Activated CD8-positive, alpha-beta T cell treated with anti-CD3 and anti-CD28 coated beads for 36 hours (primary cell): ENCODE measurements around the gene ATP2B2. TPM values are rescaled to one million over a fixed set of nuclear protein-coding genes. Genes with fewer than 3 reads are reported as not detected.

Source experiments
- ATAC-seq: fragments of 200-7000 bp; cut with Tn5 transposase; one replicate; pipeline ENCODE4 v1.10.0; 2021; ENCODE audit warnings: mild to moderate bottlenecking, moderate library complexity
- CTCF ChIA-PET: fragments of 350-600 bp; sonication (Branson Sonifier 250); formaldehyde crosslinking; loops from one replicate; lab custom pipeline; 2021; ENCODE audit warnings: antibody characterized with exemption; lab: Charles Lee
- POLR2A ChIA-PET: fragments of 350-600 bp; sonication (Branson Sonifier 250); formaldehyde crosslinking; loops from one replicate; lab custom pipeline; 2021; ENCODE audit warnings: antibody characterized with exemption; lab: Charles Lee
- DNase-seq: peaks from one replicate; pipeline ENCODE4 v3.0.0-alpha.2; 2020
- H3K27ac Mint-ChIP-seq: one replicate; pipeline ENCODE4 v1.8.0; 2021; ENCODE audit warnings: mild to moderate bottlenecking, mixed read lengths
- H3K27me3 Mint-ChIP-seq: one replicate; pipeline ENCODE4 v1.8.0; 2021; ENCODE audit warnings: mixed read lengths
- H3K36me3 Mint-ChIP-seq: one replicate; pipeline ENCODE4 v1.8.0; 2021; ENCODE audit warnings: low read depth, mixed read lengths
- H3K4me1 Mint-ChIP-seq: one replicate; pipeline ENCODE4 v1.8.0; 2021; ENCODE audit warnings: low read depth, mixed read lengths
- H3K4me3 Mint-ChIP-seq: one replicate; pipeline ENCODE4 v1.8.0; 2021; ENCODE audit warnings: mild to moderate bottlenecking, moderate library complexity, mixed read lengths
- H3K9me3 Mint-ChIP-seq: one replicate; pipeline ENCODE4 v1.8.0; 2021; ENCODE audit warnings: mixed read lengths
- CTCF ChIP-seq: fragments of 200-600 bp; IDR thresholded peaks from one replicate; pipeline ENCODE4 v1.8.0; 2022; ENCODE audit warnings: antibody characterized with exemption, mild to moderate bottlenecking
- intact Hi-C: fragments of 100-400 bp; cut with micrococcal nuclease; formaldehyde crosslinking; loops from one replicate; pipeline ENCODE4 v1.10.0; 2022
- total RNA-seq, 2 experiments: library from RNA; stranded (reverse); gene quantifications; one replicate each; pipeline ENCODE4 v1.2.3, GENCODE V29; 2021

ATP2B2 gene
- total RNA-seq, 2 experiments from 2014 or later = not detected

DNA sequence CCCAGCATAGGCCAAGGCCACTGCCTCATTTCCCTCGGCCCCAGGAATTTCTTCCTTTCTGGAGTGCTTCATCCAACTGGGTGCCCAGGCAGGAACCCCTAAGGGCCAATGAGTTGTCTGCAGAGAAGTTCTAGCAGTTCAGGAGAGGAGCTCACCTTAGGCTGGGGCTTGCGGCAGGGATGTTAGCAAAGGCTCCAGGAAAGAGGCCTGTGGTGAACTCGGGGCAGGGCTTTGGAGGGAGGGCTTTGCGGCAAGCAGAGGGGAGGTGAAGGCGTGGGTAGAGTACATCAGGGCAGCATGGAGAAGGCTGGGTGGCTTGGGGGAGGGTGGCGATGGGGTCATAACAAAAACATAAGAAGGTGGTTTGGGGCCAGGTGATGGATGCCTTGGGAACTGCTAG is 213.7 kb downstream of the ATP2B2 start:
- POLR2A ChIA-PET = interaction anchor here (0.9 to 2.5 kb wide), 3 partner anchors 7 to 132 kb away, joined by 3 to 10 read pairs (median 8); partner anchors contain the start of gene SEC13
- H3K9me3 Mint-ChIP-seq = no peaks in the 10 kb centered on the region
- no peak overlapping the region for H3K4me3 Mint-ChIP-seq
- H3K36me3 Mint-ChIP-seq = peaks cover 24% of the 10 kb centered on the region
- H3K4me1 Mint-ChIP-seq = peaks cover 10% of the 10 kb centered on the region
- intact Hi-C loops = no loop called here
- DNase-seq = no peak
- CTCF ChIA-PET = interaction anchor here (1.3 kb wide), 1 partner anchor 28 kb away, joined by 6 read pairs; no protein-coding TSS in a partner anchor
- TF ChIP-seq CTCF = no peak
- no peak for ATAC-seq
- H3K27ac Mint-ChIP-seq = no peak overlapping the region
- H3K27me3 Mint-ChIP-seq = no peaks in the 10 kb centered on the region

- H3K27ac Mint-ChIP-seq = no peak overlapping the region
- peaks cover 13% of the 10 kb centered on the region for H3K4me1 Mint-ChIP-seq
- ATAC-seq = no peak
- H3K27me3 Mint-ChIP-seq = no peaks in the 10 kb centered on the region
- intact Hi-C loops = no loop called here
- no peaks in the 10 kb centered on the region for H3K9me3 Mint-ChIP-seq
- no peak for TF ChIP-seq CTCF
- no peak for DNase-seq
- CTCF ChIA-PET = interaction anchor here (1.3 kb wide), 1 partner anchor 27 kb away, joined by 3 read pairs; no protein-coding TSS in a partner anchor
- H3K4me3 Mint-ChIP-seq = no peak overlapping the region
- POLR2A ChIA-PET = interaction anchor here (0.8 to 1.5 kb wide), 4 partner anchors 8 to 265 kb away, joined by 3 read pairs; no protein-coding TSS in a partner anchor
- peaks cover 24% of the 10 kb centered on the region for H3K36me3 Mint-ChIP-seq
These were observed 214.8 kb downstream of the ATP2B2 start for GRCh38 chr3:10290481-10291176.

- Mint-ChIP-seq H3K27ac (no peak overlapping the region), H3K27me3 (no peaks in the 10 kb centered on the region), H3K36me3 (peaks cover 29% of the 10 kb centered on the region), H3K9me3 (no peaks in the 10 kb centered on the region), H3K4me1 (peaks cover 20% of the 10 kb centered on the region), H3K4me3 (no peak overlapping the region)
- ChIA-PET CTCF (interaction anchor here (1.3 kb wide), 1 partner anchor 26 kb away, joined by 3 read pairs; no protein-coding TSS in a partner anchor), POLR2A (interaction anchor here (0.9 to 1.5 kb wide), 3 partner anchors 9 to 264 kb away, joined by 3 read pairs; no protein-coding TSS in a partner anchor)
- ATAC-seq (no peak), DNase-seq (no peak)
- TF ChIP-seq CTCF = no peak
- intact Hi-C loops = no loop called here
These were observed 215.5 kb downstream of the ATP2B2 start for GRCh38 chr3:10289787-10290355.

- intact Hi-C loops = no loop called here
- DNase-seq = no peak
- no peak overlapping the region for H3K4me3 Mint-ChIP-seq
- no peak for TF ChIP-seq CTCF
- ATAC-seq = no peak
- CTCF ChIA-PET = no interaction called here
- peaks cover 27% of the 10 kb centered on the region for H3K4me1 Mint-ChIP-seq
- H3K27ac Mint-ChIP-seq = no peak overlapping the region
- no peaks in the 10 kb centered on the region for H3K27me3 Mint-ChIP-seq
- H3K9me3 Mint-ChIP-seq = no peaks in the 10 kb centered on the region
- H3K36me3 Mint-ChIP-seq = peaks cover 34% of the 10 kb centered on the region
- POLR2A ChIA-PET = no interaction called here
These were observed 216.3 kb downstream of the ATP2B2 start for GRCh38 chr3:10289077-10289476.

DNA sequence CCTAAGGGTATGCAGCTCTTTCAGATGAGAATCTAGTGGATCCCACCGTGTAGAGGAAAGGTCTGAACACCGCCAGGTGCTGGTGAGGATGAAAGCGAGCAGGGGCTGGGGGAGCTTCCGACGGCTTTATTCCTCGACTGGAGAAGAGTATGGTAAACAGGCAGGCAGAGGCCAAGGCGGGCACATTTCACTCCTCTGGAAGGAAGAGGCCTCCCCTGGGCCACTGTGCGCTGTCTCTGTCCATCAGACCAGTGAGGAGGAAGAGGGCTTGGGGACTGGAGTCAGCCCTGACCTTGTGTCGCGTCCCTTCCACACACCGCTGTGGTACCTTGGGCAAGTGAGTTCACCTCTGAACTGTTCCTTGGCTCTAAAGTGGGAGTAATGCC is 216.8 kb downstream of the ATP2B2 start:
- ChIA-PET POLR2A (interaction anchor here (3.4 kb wide), 1 partner anchor 33 kb away, joined by 11 read pairs; the partner anchor contains the start of gene SEC13), CTCF (interaction anchor here (4.1 kb wide), 1 partner anchor 25 kb away, joined by 17 read pairs; no protein-coding TSS in a partner anchor)
- intact Hi-C loops = no loop called here
- Mint-ChIP-seq H3K27me3 (no peaks in the 10 kb centered on the region), H3K4me1 (peaks cover 33% of the 10 kb centered on the region), H3K36me3 (peaks cover 35% of the 10 kb centered on the region), H3K4me3 (no peak overlapping the region), H3K9me3 (no peaks in the 10 kb centered on the region), H3K27ac (no peak overlapping the region)
- TF ChIP-seq CTCF = no peak
- DNase-seq = no peak
- ATAC-seq = no peak
